Thyroid gland (tissue), 4 donors: ENCODE data around the gene FLOT2.

Experiments
- CTCF ChIP-seq, 6 experiments: fragments of 200-600 bp in 3 of 6; fragments of 450-650 bp in 3 of 6; sonication (generic) in 3 of 6; IDR thresholded peaks; one replicate each; pipeline ENCODE4 v1.5.1; 2016 to 2019; ENCODE audit warnings: antibody characterized with exemption in 6 of 6, mild to moderate bottlenecking in 2 of 6, inconsistent platforms in 1 of 6, moderate library complexity in 1 of 6
- POLR2A ChIP-seq, 2 donors: fragments of 450-650 bp; IDR thresholded peaks; one replicate each; pipeline ENCODE4 v1.6.1; 2017; ENCODE audit warnings: antibody characterized with exemption in 2 of 2, mild to moderate bottlenecking in 2 of 2, moderate library complexity in 1 of 2

GRCh38 chr17:28928061-28928460, 30.5 kb upstream of the FLOT2 start:
- no peak for TF ChIP-seq CTCF (IDR thresholded peaks at IDR 0.05)
- no peak for TF ChIP-seq POLR2A (IDR thresholded peaks at IDR 0.05)
